H1 (cell line): Measurements from ENCODE around the gene PTPN5. TPM values are rescaled to one million over a fixed set of nuclear protein-coding genes. Genes with fewer than 3 reads are reported as not detected.

ENCODE experiments used
- CHD1 ChIP-seq: IDR thresholded peaks from 2 replicates; pipeline ENCODE4 v1.6.1; 2012; ENCODE audit warnings: low read depth, low read length, improper control_type of control experiment
- JUND ChIP-seq: IDR thresholded peaks from 2 replicates; pipeline ENCODE4 v1.6.1; 2011; ENCODE audit warnings: mild to moderate bottlenecking, improper control_type of control experiment, low read length
- KDM1A ChIP-seq: fragments of 200-600, 300-600 bp; sonication (generic); IDR thresholded peaks from 2 replicates; pipeline ENCODE4 v1.7.1; 2016; ENCODE audit warnings: mild to moderate bottlenecking, low read length, borderline replicate concordance
- POLR2AphosphoS5 ChIP-seq: IDR thresholded peaks from 2 replicates; pipeline ENCODE4 v1.6.1; 2011; ENCODE audit warnings: low read depth, low read length
- SAP30 ChIP-seq: fragments of 300-600 bp; sonication (generic); IDR thresholded peaks from 2 replicates; pipeline ENCODE4 v1.7.1; 2012; ENCODE audit warnings: low read length, moderate library complexity, mild to moderate bottlenecking, inconsistent platforms; ENCODE audit not compliant: insufficient read depth, insufficient replicate concordance
- SUZ12 ChIP-seq: fragments of 200-600 bp; sonication (generic); IDR thresholded peaks from 2 replicates; pipeline ENCODE4 v1.6.1; 2012; ENCODE audit warnings: mild to moderate bottlenecking, inconsistent platforms, low read length, moderate library complexity, mixed read lengths
- TCF12 ChIP-seq: IDR thresholded peaks from 2 replicates; pipeline ENCODE4 v1.6.1; 2011; ENCODE audit warnings: low read depth, mild to moderate bottlenecking, low read length
- polyA plus RNA-seq, 7 experiments: library from polyadenylated mRNA; depleted of rRNA in 3 of 7; stranded (reverse) in 5 of 7; unstranded in 2 of 7; fragments of >200 nt in 5 of 7; fragments of 200-250 nt in 2 of 7; gene quantifications; 1 replicate in 5 of 7; 2 replicates in 1 of 7; 4 replicates in 1 of 7; pipeline versions ENCODE4 v1.2.1 to v1.2.3, GENCODE V29; 2011 to 2013; ENCODE audit warnings: missing spikeins in 2 of 7, mixed read lengths in 2 of 7
- total RNA-seq: library from RNA; stranded (reverse); fragmentation: NEBNext Ultra II Directional; extraction: Animal tissue kit (Norgen Biotek cat#: 25700); gene quantifications from 2 replicates; pipeline ENCODE4 v1.2.1, GENCODE V29; 2021
- TF ChIP-seq, protein P1 (sequence below): IDR thresholded peaks from 2 replicates; pipeline ENCODE4 v1.6.1; 2011; ENCODE audit warnings: low read length, improper control_type of control experiment

The PTPN5 gene
- total and polyA plus RNA-seq, 2 of the 8 experiments (the other 6 are each of a cell fraction or from before 2014, with no cell fraction given): 8.4 to 12.9 TPM

DNA sequence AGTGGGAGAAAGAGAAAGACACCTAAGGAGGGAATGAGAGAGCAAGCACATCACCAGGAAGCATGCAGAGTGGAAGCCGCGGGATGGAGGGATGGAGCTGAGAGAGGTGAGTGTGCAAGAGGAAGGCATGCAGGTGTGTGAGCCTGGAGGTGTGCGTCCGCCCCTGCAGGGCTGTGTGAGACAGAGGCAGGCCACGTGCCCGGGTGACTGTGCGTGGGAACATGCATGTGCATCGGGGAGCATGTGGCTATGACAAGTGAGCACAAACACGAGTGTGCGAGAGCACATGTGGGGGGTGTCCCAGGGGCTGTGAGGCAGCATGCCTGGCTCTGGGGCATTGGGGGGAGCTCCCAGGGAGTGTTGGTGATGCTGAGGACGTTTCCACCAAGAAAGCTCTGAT lies 29.9 kb downstream of the PTPN5 start (continued):
- TF ChIP-seq SAP30 (no peak), SUZ12 (no peak), KDM1A (no peak), CHD1 (no peak), POLR2AphosphoS5 (no peak), JUND (no peak), TCF12 (no peak)
- TF ChIP-seq, protein P1, sequence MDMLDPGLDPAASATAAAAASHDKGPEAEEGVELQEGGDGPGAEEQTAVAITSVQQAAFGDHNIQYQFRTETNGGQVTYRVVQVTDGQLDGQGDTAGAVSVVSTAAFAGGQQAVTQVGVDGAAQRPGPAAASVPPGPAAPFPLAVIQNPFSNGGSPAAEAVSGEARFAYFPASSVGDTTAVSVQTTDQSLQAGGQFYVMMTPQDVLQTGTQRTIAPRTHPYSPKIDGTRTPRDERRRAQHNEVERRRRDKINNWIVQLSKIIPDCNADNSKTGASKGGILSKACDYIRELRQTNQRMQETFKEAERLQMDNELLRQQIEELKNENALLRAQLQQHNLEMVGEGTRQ: no peak
- TF ChIP-seq, all 59 proteins: peak for 0
